ENCODE results near the gene ME3. TPM values are rescaled to one million over a fixed set of nuclear protein-coding genes. Genes with fewer than 3 reads are reported as not detected.

The ME3 gene
- total RNA-seq, 1 experiment from 2014 or later, result 1.8 TPM

GRCh38 chr11:86582898-86583297, 89.5 kb downstream of the ME3 start:
- H3K36me3 Mint-ChIP-seq, result no peaks in the 10 kb centered on the region
- no peak overlapping the region for H3K4me3 Mint-ChIP-seq
- H3K27me3 Mint-ChIP-seq (ENCODE audit: low read depth), result no peaks in the 10 kb centered on the region
- POLR2A ChIA-PET, result no interaction called here
- TF ChIP-seq SOX15 (CRISPR knock-in tag; IDR thresholded peaks at IDR 0.05) (no peak), ZNF416 (CRISPR knock-in tag; IDR thresholded peaks at IDR 0.05) (no peak), AFF4 (CRISPR knock-in tag; IDR thresholded peaks at IDR 0.05; ENCODE audit: borderline replicate concordance) (no peak), PRRX2 (CRISPR knock-in tag; IDR thresholded peaks at IDR 0.05) (no peak), HMGXB4 (CRISPR knock-in tag; IDR thresholded peaks at IDR 0.05) (no peak), AR (CRISPR knock-in tag; IDR thresholded peaks at IDR 0.05) (no peak), SP1 (CRISPR knock-in tag; conservative IDR thresholded peaks at IDR 0.05) (no peak), MAX (CRISPR knock-in tag; IDR thresholded peaks at IDR 0.05) (no peak), ZNF396 (CRISPR knock-in tag; IDR thresholded peaks at IDR 0.05; ENCODE audit: borderline replicate concordance) (no peak), ZNF138 (CRISPR knock-in tag; conservative IDR thresholded peaks at IDR 0.05) (no peak), ERG (CRISPR knock-in tag; IDR thresholded peaks at IDR 0.05) (no peak), ZNF121 (CRISPR knock-in tag; IDR thresholded peaks at IDR 0.05) (no peak), CBFB (CRISPR knock-in tag; IDR thresholded peaks at IDR 0.05; ENCODE audit: low read depth) (no peak)
- H3K9me3 Mint-ChIP-seq, result no peaks in the 10 kb centered on the region
- ATAC-seq (no peak), DNase-seq (ENCODE audit: low spot score) (no peak)
- peaks cover 5% of the 10 kb centered on the region for H3K4me1 Mint-ChIP-seq
- no peak overlapping the region for H3K27ac Mint-ChIP-seq
- CTCF ChIA-PET, result interaction anchor here (0.8 kb wide), 1 partner anchor 9 kb away, joined by 4 read pairs; no protein-coding TSS in a partner anchor

GRCh38 chr11:86580535-86580934, 91.9 kb downstream of the ME3 start:
- ATAC-seq (no peak), DNase-seq (ENCODE audit: low spot score) (no peak)
- H3K27me3 Mint-ChIP-seq (ENCODE audit: low read depth), result no peaks in the 10 kb centered on the region
- H3K36me3 Mint-ChIP-seq, result no peaks in the 10 kb centered on the region
- CTCF ChIA-PET, result interaction anchor here (0.7 to 0.9 kb wide), 3 partner anchors 9 to 220 kb away, joined by 3 to 6 read pairs (median 3); no protein-coding TSS in a partner anchor
- no peak overlapping the region for H3K27ac Mint-ChIP-seq
- H3K4me1 Mint-ChIP-seq, result peaks cover 5% of the 10 kb centered on the region
- POLR2A ChIA-PET, result interaction anchor here (1.1 kb wide), 1 partner anchor 9 kb away, joined by 3 read pairs; no protein-coding TSS in a partner anchor
- H3K4me3 Mint-ChIP-seq, result no peak overlapping the region
- no peaks in the 10 kb centered on the region for H3K9me3 Mint-ChIP-seq
- no peak for TF ChIP-seq MYBL2 (CRISPR knock-in tag; IDR thresholded peaks at IDR 0.05)
- TF ChIP-seq FOXP4 (CRISPR knock-in tag; IDR thresholded peaks at IDR 0.05), result no peak
- TF ChIP-seq MLX (CRISPR knock-in tag; IDR thresholded peaks at IDR 0.05), result no peak
- TF ChIP-seq ZNF416 (CRISPR knock-in tag; IDR thresholded peaks at IDR 0.05), result no peak
- no peak for TF ChIP-seq IRF1 (CRISPR knock-in tag; IDR thresholded peaks at IDR 0.05)
- no peak for TF ChIP-seq KAT7 (CRISPR knock-in tag; IDR thresholded peaks at IDR 0.05; ENCODE audit: borderline replicate concordance)
- no peak for TF ChIP-seq TP53 (CRISPR knock-in tag; IDR thresholded peaks at IDR 0.05)
- TF ChIP-seq PREB (CRISPR knock-in tag; IDR thresholded peaks at IDR 0.05; ENCODE audit: borderline replicate concordance), result no peak
- no peak for TF ChIP-seq FOXK1 (CRISPR knock-in tag; IDR thresholded peaks at IDR 0.05)
